WERI-Rb-1 (cell line): ENCODE measurements around the gene AHNAK.

Experiments
- DNase-seq: peaks from one replicate; pipeline ENCODE4 v3.0.0-alpha.2; 2020
- H3K27ac ChIP-seq: fragments of 250-450 bp; sonication (Bioruptor Pico); 2 replicates; pipeline ENCODE4 v1.5.1; 2020; ENCODE audit warnings: mild to moderate bottlenecking, moderate library complexity
- H3K27me3 ChIP-seq: fragments of 250-450 bp; sonication (Bioruptor Pico); 2 replicates; pipeline ENCODE4 v1.5.1; 2021; ENCODE audit warnings: mild to moderate bottlenecking, low read depth, moderate library complexity; ENCODE audit not compliant: insufficient read depth, severe bottlenecking
- H3K36me3 ChIP-seq: fragments of 250-450 bp; sonication (Bioruptor Pico); 2 replicates; pipeline ENCODE4 v1.5.1; 2020; ENCODE audit warnings: mild to moderate bottlenecking, moderate library complexity
- H3K4me3 ChIP-seq: 2 replicates; pipeline ENCODE4 v1.5.1; 2011; ENCODE audit warnings: low read depth, mild to moderate bottlenecking, control low read depth, low read length
- H3K9me3 ChIP-seq: fragments of 250-450 bp; sonication (Bioruptor Pico); 2 replicates; pipeline ENCODE4 v1.5.1; 2021; ENCODE audit warnings: mild to moderate bottlenecking, moderate library complexity; ENCODE audit not compliant: severe bottlenecking
- CTCF ChIP-seq: IDR thresholded peaks from 2 replicates; pipeline ENCODE4 v1.5.1; 2011; ENCODE audit warnings: low read depth, mild to moderate bottlenecking, control low read depth, inconsistent platforms, low read length

The AHNAK gene

GRCh38 chr11:62432695-62433094, 113.9 kb downstream of the AHNAK start:
- no peak overlapping the region for H3K4me3 ChIP-seq
- no peak for TF ChIP-seq CTCF

GRCh38 chr11:62431171-62431901, 115.3 kb downstream of the AHNAK start:
- H3K9me3 ChIP-seq: no peaks in the 10 kb centered on the region
- TF ChIP-seq CTCF: no peak
- no peak for DNase-seq
- H3K27ac ChIP-seq: no peak overlapping the region
- H3K36me3 ChIP-seq: no peaks in the 10 kb centered on the region
- no peaks in the 10 kb centered on the region for H3K27me3 ChIP-seq
- H3K4me3 ChIP-seq: no peak overlapping the region

More at GRCh38 chr11:62432695-62433094, 113.9 kb downstream of the AHNAK start:
- H3K27ac ChIP-seq: no peak overlapping the region
- no peaks in the 10 kb centered on the region for H3K27me3 ChIP-seq
- no peaks in the 10 kb centered on the region for H3K9me3 ChIP-seq
- DNase-seq: no peak
- no peaks in the 10 kb centered on the region for H3K36me3 ChIP-seq

GRCh38 chr11:62430425-62430824, 116.2 kb downstream of the AHNAK start:
- no peaks in the 10 kb centered on the region for H3K9me3 ChIP-seq
- no peak for TF ChIP-seq CTCF
- no peak overlapping the region for H3K27ac ChIP-seq
- no peaks in the 10 kb centered on the region for H3K36me3 ChIP-seq
- H3K27me3 ChIP-seq: no peaks in the 10 kb centered on the region
- no peak overlapping the region for H3K4me3 ChIP-seq
- no peak for DNase-seq

GRCh38 chr11:62428871-62429560, 117.6 kb downstream of the AHNAK start:
- no peak overlapping the region for H3K27ac ChIP-seq
- no peak for DNase-seq
- no peaks in the 10 kb centered on the region for H3K9me3 ChIP-seq
- no peaks in the 10 kb centered on the region for H3K36me3 ChIP-seq
- H3K4me3 ChIP-seq: no peak overlapping the region
- no peak for TF ChIP-seq CTCF
- no peaks in the 10 kb centered on the region for H3K27me3 ChIP-seq

GRCh38 chr11:62427630-62428233, 118.9 kb downstream of the AHNAK start:
- no peaks in the 10 kb centered on the region for H3K27me3 ChIP-seq

More at GRCh38 chr11:62427630-62428233, 118.9 kb downstream of the AHNAK start:
- Histone ChIP-seq H3K4me3 (no peak overlapping the region), H3K36me3 (no peaks in the 10 kb centered on the region), H3K27ac (no peak overlapping the region), H3K9me3 (no peaks in the 10 kb centered on the region)
- DNase-seq: no peak
- TF ChIP-seq CTCF: no peak
